GM21381 (cell line): ENCODE data around the gene LSM14B.
A peak's percentile ranks its signal among the peaks of the same experiment; 100 is the strongest.

ENCODE experiments used
- ATAC-seq: cut with Tn5 transposase; IDR thresholded peaks from one replicate; pipeline ENCODE4 v1.9.1; 2021; ENCODE audit warnings: mild to moderate bottlenecking, moderate library complexity; ENCODE audit not compliant: unreplicated experiment

The LSM14B gene

DNA sequence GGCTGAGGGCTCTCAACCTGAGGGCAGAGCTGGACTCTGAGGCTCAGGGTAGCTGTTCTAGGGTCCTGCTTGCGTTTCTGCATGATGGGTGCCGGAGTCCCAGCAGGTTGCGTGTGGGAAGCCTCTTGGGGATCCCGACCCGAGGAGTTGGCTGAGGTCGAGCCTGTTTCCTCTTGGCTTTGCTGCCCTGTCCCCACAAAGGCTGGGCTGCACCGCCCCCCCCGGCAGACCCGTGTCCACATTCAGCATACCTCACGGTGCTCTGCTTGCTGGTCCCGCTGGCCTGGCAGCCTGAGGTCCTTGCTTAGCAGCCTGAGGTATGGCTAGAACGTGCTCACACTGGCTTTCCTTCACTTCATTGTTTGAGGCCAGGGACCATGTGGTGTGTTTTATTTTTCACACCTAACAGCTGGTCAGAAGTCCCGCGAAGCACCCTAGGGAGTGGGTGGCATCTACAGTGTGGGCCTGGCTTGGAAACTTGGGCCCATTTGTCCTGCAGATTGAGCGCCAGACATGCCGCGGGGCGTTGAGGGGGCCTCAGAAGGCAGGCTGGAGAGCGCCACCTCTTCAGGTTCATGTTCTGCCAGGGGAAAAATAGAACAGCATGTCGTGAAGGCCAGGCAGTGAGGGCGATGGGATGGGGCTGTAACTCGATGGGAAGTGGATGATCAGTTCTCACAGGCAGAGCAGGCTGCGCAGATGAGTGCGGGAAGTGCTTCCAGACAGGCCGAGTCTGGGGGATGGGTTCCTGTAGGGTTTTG is 9.5 kb downstream of the LSM14B start:
- no peak for ATAC-seq

DNA sequence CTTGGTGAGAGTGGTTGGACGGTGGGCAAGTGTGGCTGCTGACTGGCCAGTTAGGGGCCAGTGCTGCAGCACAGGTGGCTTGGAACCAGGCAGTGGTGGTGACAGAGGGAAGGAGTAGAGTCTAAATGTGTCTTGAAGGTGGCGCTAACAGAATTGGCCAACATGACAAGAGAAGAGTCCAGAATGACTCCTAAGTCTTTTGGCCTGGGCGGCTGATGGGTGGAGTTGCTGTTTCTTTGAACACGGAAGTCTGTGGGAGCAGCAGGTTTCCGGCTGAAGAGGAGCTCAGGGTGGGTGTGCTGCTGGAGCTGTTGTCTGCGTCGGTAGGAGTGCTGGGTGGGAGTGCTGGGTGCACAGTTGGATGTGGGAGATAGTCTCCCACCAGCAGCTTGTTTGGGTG is 10.1 kb downstream of the LSM14B start:
- ATAC-seq: no peak

DNA sequence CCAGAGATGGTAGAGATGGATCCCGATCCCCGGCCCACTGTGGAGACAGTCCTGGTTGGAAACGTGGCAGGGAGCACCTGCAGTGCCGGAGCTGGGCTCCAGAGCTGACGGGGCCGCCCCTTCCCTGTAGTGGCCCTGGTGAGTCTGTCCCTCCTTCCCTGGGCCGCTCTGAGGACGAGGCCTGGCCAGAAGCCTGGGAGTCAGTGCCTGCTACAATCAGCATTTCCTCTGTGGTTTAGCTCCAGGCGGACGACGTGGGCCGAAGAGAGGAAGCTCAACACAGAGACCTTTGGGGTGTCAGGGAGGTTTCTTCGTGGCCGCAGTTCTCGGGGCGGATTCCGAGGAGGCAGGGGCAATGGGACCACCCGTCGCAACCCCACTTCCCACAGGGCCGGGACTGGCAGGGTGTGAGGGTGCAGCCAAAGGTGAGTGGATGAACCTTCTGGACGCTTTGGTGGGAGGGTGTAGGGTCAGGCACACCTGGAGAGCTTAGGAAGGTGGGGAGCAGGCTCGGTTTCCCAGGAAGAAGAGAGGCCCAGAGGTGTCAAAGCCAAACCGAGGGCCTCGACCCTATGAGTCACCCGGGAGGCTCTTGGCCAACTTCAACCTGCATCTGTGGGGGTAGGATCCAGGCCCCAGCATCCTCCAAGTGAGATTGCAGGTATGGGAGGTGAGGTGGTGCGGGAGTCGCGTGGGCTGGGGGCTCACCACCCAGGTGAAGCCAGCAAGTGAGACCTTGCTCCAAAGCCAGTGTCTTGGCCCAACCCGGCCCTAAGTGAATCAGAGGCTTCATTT is 11.0 kb downstream of the LSM14B start:
- ATAC-seq: no peak

DNA sequence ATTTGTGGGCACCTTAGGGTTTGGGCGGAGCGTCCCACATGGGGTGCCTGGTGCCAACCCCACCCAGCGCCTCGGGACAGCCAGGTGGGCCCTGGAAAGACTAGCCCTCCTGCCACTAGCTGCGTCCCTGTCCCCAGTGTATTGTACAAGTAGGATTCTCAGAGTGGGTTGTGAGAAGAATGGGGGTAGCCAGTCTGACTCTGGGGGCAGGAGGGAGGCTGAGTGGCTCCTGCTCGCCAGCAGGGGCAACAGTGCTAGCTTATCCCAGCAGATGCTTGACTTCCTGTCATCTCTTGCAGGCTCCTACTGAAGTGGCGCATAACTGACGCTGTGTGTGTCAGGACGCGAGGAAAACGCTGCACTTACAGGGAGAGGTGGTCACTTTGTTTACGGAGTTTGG is 11.6 kb downstream of the LSM14B start:
- ATAC-seq: no peak

DNA sequence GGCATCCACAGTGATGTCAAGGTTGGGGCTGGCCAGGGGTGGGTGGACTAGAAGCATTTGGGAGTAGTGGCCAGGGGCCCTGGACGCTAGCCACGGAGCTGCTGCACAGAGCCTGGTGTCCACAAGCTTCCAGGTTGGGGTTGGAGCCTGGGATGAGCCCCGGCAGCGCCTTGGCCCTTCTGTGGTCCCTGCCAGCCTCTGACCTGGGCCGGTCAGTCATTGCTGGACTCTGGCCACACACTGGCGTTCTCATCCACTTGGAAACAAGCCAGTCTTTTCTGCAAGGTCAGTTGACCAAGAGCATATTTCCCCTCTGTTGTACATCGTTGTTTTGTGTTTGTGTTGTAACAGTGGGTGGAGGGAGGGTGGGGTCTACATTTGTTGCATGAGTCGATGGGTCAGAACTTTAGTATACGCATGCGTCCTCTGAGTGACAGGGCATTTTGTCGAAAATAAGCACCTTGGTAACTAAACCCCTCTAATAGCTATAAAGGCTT is 12.5 kb downstream of the LSM14B start:
- ATAC-seq: no peak

DNA sequence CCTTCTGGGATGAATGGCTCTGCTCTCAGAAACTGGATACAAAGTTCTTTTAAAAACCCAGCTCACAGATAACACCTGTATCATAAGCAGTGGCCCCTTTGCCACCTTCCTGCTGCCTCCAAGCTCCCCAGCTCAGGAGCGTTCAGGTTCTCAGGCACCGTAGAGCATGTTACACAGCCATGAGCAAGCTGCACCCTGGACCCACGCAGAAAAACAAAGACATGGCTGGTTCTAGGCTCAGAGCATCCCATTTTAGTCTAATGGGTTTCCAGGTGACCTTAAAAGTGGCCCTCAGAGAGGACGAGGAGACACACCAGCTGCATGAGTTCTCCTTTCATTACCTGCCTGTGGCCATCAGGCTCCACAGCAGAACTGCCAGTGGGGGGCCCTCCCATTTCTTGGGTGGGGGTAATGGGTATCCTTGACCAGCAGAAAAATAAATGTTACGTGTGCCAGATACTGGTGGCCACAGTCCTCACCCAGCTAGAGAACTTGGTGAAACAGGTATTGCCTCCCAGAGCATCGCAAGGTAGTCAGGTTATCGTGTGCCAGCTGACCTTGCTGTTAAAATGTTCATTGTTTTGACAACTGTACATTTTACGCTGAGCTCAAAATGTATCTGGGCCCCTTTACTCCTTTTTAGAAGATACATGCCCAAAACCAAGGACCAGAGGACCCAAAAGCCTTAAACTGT is 13.4 kb downstream of the LSM14B start:
- ATAC-seq: no peak

DNA sequence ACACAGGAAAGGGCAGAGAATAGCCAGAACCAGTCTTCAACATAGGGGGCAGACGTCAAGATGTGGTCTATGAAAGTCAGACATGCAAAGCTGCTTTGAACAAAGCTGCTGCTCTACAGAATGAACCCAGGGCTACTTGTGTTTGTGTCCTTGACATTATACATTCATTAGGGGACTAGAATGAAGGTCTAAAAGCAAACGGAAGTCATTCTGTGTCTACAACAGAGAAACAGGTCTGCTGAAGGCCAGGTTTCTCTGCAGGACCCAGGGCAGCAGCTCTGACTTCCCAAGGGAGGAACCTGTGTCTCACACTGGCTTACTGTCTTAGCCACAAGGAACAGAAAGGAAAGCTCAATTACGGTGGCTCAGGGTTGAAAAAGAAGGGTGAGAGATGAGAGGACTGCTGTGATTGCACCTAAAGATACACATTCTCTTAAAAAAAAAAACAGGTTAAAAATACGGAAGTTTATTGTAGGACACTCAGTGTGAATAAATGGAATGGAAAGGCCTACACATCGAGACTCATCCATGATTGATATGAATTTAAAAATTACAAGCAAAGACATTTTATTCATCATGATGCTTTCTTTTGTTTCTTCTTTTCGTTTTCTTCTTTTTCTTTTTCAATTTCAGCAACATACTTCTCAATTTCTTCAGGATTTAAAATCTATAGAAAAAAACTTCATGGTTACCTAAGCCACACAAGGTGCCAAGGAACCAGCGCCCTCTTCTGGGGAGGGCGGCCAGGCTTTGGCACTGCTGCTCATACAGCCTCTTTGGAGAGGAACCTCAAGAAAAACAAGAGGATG is 14.2 kb downstream of the LSM14B start:
- no peak for ATAC-seq

DNA sequence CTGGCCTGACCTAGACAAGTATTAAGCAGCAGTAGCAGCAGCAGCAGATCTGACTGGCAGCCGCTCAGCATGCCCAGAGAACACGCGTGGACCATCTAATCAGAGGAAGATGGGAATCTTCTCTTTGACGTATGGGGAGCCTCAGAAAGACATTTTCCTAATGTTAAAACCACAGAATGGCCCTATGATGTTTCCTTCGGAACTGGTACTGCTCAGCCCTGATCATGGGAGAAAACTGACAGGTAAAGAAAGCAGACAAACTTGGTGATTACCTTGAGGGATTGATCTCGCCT is 14.8 kb downstream of the LSM14B start:
- ATAC-seq: no peak

DNA sequence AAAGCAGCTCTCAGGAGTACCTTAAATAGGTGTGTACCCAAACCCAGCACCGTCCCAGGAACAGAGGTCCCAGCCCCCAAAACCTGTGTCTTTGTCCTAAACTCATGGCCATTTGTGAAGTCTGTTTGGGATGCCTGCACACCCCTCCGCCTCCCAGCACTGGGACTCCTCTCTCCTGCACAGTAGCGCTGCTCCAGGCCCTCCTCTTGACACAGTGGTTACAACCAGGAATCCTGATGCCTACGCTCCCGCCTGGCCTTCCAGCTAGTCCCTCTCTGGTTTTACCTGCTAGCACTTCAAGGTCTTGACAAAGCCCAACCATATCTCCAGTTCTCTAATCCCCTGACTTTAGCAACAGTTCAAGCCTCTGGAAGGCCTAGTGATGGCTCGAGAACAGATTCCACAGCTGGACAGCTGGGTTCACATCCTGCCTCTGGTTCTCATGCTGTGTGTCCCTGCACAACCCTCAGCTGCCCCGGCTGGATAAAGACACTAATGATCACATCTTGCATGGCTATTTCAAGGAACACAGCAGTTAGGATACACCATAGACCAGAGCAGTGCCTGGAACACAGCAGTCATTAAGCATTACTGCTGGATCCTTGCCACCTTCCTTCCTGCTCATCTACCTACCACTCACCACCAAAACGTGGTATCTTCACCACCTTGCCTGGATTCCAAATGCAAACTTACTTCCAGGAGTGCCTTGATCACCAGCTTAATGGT is 15.4 kb downstream of the LSM14B start:
- no peak for ATAC-seq

DNA sequence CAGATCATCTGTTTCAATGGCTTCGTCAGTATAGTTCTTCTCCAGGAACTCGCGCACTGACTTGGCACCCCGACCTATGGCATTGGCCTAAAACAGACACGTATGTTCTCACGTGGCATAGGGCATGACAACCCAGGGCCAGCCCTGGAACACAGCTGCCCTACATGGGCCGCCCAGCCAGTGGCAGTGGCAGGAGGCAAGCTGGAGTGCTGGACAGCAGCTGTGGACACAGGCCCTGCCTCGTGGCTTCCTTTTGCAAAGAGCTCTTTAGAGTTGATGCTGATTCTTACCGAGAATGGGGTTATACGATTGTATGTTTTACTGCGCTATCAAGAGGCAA is 15.9 kb downstream of the LSM14B start:
- no peak for ATAC-seq

DNA sequence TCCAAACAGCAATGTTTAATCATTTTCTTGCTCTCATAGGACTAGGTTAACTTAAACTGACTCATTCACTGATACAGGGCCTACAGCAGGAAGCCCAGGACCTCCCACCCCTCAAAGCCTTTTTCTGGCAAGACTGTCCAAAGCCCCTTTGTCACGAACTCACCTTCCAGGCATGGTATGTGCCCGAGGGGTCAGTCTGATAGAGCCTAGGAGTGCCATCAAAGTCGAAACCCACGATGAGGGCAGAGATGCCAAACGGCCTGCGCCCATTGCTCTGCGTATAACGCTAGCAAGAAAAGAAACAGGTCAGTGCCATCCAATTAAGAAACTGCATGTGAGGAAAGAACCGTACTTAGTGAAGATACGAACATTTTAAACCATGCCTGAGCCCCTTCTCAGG is 16.6 kb downstream of the LSM14B start:
- no peak for ATAC-seq

DNA sequence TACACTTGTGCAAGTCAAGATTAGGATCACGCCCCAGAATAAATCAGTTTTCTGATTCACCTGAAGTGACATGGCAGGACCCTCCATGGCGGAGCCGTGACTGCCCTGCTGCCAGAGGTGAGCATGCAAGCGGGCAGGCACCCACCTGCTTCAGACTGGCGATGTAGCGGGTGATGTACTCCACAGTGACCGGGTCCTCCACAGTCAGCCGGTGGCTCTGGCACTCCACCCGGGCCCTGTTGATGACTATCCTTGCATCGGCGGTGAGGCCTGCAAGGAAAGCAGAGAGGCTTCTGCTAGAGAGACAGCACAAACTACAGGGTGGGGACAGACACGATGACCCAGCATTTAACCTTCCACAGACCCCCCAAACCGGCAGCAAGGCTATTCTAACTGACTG is 17.4 kb downstream of the LSM14B start:
- ATAC-seq: no peak

DNA sequence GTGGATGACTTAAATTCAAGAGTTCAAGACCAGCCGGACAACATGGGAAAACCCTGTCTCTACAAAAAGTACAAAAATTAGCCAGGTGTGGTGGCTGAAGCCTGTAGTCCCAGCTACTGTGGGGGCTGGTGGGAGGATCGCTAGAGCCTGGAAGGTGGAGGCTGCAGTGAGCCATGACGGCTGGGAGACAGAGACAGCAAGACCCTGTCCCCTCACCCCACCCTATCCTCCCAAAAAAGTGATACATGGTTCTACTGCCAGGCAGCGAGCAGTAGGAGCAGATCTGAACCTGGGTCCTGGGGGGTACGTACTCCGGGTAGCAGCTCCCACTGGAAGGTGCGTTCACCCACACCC is 18.7 kb downstream of the LSM14B start:
- no peak for ATAC-seq

DNA sequence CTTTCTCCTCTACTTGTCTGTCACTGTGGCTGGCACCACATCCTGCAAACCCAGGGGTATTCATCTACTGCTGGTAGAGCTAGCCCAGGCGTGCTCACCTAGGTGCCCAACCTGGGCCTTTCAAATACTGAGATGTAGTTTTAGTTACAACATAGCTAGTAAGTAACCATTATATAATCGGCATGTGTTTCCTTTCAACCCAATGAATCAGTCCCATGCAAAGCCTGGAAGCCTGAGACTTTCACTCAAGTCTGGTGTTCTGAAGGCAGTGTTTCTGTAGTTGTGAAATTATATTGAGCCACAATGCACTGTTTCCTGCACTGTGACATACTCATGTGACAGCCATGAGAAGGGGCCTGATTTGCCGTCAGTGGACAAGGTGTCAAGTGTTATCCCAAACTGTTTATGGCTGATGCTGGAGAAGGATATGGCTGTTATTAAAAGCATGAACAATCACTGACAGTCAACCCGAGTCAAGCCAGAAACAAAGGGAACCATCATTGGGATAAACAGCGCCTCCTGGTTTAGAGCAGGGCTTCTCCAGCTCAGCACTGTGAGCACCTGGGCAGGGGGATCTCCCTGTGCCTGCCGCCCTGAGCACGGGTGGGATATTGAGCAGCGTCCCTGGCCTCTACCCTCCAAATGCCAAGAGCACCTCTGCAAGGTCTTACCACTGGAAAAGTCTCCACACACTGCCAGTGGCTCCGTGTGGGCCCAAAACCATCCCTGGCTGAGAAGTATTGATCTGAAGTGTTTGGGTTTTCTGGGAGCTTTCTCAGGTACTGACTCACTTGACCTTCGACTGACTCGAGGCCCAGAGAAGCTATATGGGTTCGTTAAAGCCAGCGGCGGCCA is 19.3 kb downstream of the LSM14B start:
- no peak for ATAC-seq

DNA sequence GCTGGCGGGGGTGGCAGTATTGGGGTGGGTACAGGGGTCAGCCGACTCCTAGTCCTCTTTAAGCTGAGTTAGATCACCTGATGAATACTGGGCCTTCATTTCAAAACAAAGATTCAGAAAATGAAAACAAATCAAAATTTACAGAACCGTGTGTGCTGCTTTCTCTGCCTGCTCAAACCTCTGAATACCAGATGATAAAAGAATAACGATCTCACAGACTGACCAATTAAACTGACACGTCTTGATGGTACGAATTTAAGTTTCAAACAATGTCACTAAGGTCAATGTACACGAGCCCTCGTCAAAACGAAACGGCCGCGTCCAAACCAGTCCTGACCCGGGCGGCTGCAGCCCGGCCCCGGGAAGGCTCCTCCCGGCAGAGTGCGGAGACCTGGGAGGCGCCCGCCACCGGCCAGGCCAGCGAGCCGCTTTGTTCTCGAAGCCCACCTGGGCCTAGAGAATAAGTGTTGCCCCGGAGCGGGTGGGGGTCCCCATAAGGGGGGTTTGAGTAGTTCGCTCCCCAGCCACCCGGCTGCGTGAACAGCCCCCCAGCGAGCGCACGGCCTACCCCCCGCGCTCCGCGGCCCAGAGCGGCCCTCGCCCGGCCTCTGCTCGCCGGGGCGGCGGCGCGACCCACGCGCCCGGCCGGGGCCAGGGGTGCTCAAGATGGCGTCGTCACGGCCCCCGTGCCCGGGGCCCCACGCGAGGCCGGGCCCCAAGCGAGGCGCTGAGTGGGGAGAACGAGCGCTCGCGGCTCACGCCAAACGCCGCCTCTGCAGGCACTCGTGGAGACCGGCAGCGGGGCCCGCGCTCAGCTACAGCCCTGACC is 20.2 kb downstream of the LSM14B start:
- peak; percentile 11 for ATAC-seq

DNA sequence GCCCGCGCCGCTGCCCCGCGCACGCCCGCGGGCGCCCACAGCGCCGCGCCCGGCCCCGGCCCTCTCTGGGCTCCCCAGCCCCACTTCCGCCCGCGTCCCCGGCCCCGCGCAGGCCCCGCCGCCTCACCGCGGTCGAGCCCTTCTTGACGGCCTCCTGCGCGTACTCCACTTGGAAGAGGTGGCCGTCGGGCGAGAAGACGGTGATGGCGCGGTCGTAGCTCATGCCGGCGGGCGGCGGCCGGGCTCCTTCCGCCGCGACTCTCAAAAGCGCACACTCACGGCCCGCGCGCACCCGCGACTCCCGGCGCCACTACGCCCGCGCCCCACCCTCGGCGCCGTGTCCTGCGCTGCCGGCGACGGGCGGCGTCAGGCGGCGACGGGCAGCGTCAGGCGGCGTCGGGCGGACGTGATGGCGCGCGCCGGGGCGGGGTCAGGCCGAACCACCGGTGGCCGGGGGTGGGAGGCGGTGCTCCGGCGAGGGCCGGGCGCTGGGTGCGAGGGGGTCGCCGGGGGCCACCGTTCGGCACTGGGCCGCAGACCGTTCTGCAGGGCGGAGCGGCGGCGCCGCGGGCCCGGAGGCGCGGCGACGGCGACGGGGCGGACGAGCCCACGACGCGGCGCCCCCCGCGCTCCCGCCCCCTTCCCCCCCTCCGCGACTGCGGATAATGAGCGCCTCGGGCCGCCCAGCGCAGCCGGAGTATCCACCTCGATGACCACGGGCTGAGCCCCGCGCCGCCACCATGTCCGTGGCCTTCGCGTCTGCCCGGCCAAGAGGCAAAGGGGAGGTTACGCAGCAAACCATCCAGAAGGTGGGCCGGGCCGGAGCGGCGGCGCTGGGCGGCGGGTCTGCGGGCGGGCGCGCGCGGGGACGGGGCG is 21.0 kb downstream of the LSM14B start, which contains the start of the genes PSMA7 and SS18L1:
Gene PSMA7 (minus strand): TSS at position 314 of the 876 bp plus-strand sequence. CDS start 91 bp downstream, at position 223.
Gene SS18L1 (plus strand): TSS at position 689 of the 876 bp plus-strand sequence. CDS start 52 bp downstream, at position 741.
- peak; percentile 71 for ATAC-seq
